HepG2 (cell line): ENCODE data around the gene YIF1B. TPM values are rescaled to one million over a fixed set of nuclear protein-coding genes. Genes with fewer than 3 reads are reported as not detected.

Experiments used
- E2F5 ChIP-seq: sonication (generic); formaldehyde crosslinking; conservative IDR thresholded peaks from 2 replicates; pipeline ENCODE4 v1.4.0; 2020; ENCODE audit warnings: missing genetic modification reagents
- HDAC1 ChIP-seq: sonication (generic); formaldehyde crosslinking; IDR thresholded peaks from 2 replicates; pipeline ENCODE4 v1.5.1; 2020; ENCODE audit warnings: mild to moderate bottlenecking, missing genetic modification reagents
- MIXL1 ChIP-seq: IDR thresholded peaks from 2 replicates; pipeline ENCODE4 v1.6.1; 2016
- NFE2L1 ChIP-seq: sonication (generic); formaldehyde crosslinking; IDR thresholded peaks from 2 replicates; pipeline ENCODE4 v1.4.0; 2020; ENCODE audit warnings: missing genetic modification reagents, mild to moderate bottlenecking, borderline replicate concordance
- NR2F2 ChIP-seq: IDR thresholded peaks from 2 replicates; pipeline ENCODE4 v1.6.1; 2012; ENCODE audit warnings: low read depth, inconsistent platforms, borderline replicate concordance
- POLR2AphosphoS2 ChIP-seq: IDR thresholded peaks from 2 replicates; pipeline ENCODE4 v1.6.1; 2011; ENCODE audit warnings: low read depth, low read length, improper control_type of control experiment
- PTBP1 ChIP-seq: fragments of 200-400 bp; formaldehyde crosslinking; IDR thresholded peaks from 2 replicates; pipeline ENCODE4 v1.6.1; 2018; ENCODE audit warnings: low read length, low read depth; ENCODE audit not compliant: poor library complexity, severe bottlenecking
- SIX4 ChIP-seq: sonication (generic); formaldehyde crosslinking; IDR thresholded peaks from 2 replicates; pipeline ENCODE4 v1.4.0; 2020; ENCODE audit warnings: missing genetic modification reagents
- TIGD3 ChIP-seq: sonication (generic); formaldehyde crosslinking; IDR thresholded peaks from 2 replicates; pipeline ENCODE4 v1.5.1; 2020; ENCODE audit warnings: mild to moderate bottlenecking, missing genetic modification reagents, borderline replicate concordance
- XRCC5 ChIP-seq: fragments of 200-400 bp; formaldehyde crosslinking; optimal IDR thresholded peaks from 2 replicates; pipeline ENCODE3; 2017; ENCODE audit warnings: mild to moderate bottlenecking, low read length
- ZNF3 ChIP-seq: IDR thresholded peaks from 2 replicates; pipeline ENCODE4 v1.7.0; 2017; ENCODE audit warnings: inconsistent platforms
- ZNF556 ChIP-seq: sonication (generic); formaldehyde crosslinking; IDR thresholded peaks from 2 replicates; pipeline ENCODE4 v1.4.0; 2020; ENCODE audit warnings: mild to moderate bottlenecking, missing genetic modification reagents, borderline replicate concordance
- ZNF570 ChIP-seq: sonication (generic); formaldehyde crosslinking; IDR thresholded peaks from 2 replicates; pipeline ENCODE4 v1.4.0; 2020; ENCODE audit warnings: mild to moderate bottlenecking, missing genetic modification reagents, borderline replicate concordance
- ZNF674 ChIP-seq: sonication (generic); formaldehyde crosslinking; IDR thresholded peaks from 2 replicates; pipeline ENCODE4 v1.5.0; 2020; ENCODE audit warnings: low read depth, mild to moderate bottlenecking, missing genetic modification reagents
- polyA plus RNA-seq, 8 experiments: library from polyadenylated mRNA; depleted of rRNA in 3 of 8; stranded (reverse) in 7 of 8; unstranded in 1 of 8; fragments of >200 nt; fragmentation: Illumina TruSeq in 4 of 8; extraction: Trizol in 4 of 8; gene quantifications; 2 replicates each; pipeline versions ENCODE4 v1.2.1 to v1.2.3, GENCODE V29; 2011 to 2016; ENCODE audit warnings: low read depth in 4 of 8, missing spikeins in 1 of 8, mixed read lengths in 1 of 8; ENCODE audit not compliant: insufficient read depth in 1 of 8
- total RNA-seq, 5 experiments: library from RNA; depleted of rRNA; stranded (reverse); fragments of >200 nt; fragmentation: Illumina TruSeq; extraction: Trizol; gene quantifications; 2 replicates each; pipeline ENCODE4 v1.2.3, GENCODE V29; 2016; ENCODE audit warnings: low read depth in 1 of 5
- TF ChIP-seq, protein P1 (sequence below): sonication (generic); formaldehyde crosslinking; IDR thresholded peaks from 2 replicates; pipeline ENCODE4 v1.4.0; 2020; ENCODE audit warnings: missing genetic modification reagents
- TF ChIP-seq, protein P2 (sequence below): sonication (generic); formaldehyde crosslinking; IDR thresholded peaks from 2 replicates; pipeline ENCODE4 v1.8.1; 2023; ENCODE audit warnings: missing genetic modification reagents, mild to moderate bottlenecking, borderline replicate concordance
- TF ChIP-seq, protein P3 (sequence below): IDR thresholded peaks from 2 replicates; pipeline ENCODE4 v1.4.0; 2020; ENCODE audit warnings: mild to moderate bottlenecking, missing genetic modification reagents
- TF ChIP-seq, protein P4 (sequence below): IDR thresholded peaks from 2 replicates; pipeline ENCODE4 v1.6.1; 2012; ENCODE audit warnings: low read depth, low read length, improper control_type of control experiment

Gene YIF1B
- total and polyA plus RNA-seq, 2 of the 13 experiments (the other 11 are each of a cell fraction or from before 2014, with no cell fraction given): 41.4 to 85.2 TPM

DNA sequence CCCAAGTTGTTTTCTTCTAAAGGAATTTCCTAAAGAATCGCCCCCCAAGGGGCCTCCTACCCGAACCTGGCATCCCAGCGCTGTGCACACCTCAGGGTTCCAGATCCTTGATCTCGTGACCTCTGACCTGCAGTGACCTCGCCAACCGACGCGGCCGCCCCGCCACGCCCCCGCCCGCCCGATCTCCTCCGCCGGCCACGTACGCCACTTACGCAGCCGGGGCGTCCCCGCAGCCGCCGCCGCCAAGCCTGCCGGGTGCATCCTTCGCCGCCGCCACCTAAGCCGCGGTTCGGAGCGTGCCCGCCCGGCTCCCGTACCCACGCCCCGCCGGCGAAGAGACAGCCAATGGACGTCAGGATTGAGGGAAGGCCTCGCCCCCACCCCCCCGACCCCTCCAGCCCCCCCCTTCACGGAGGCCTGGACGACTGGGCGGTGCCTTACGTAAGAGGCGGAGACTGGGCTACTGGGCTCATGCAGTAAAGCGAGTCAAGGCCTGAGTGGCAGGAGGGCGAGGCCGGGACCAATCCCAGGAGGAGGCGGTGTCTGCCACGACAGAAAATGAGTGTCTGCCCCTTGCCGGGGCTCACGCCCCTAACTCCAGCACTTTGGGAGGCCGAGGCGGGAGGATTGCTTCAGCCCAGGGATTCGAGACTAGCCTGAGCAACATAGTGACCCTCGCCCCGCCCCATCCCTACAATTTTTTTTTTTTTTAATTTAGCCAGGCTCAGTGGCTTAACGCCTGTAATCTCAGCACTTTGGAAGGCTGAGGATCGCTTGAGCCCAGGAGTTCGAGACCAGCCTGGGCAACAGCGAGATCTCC, at the start of gene YIF1B (continued):
- TF ChIP-seq, protein P1, sequence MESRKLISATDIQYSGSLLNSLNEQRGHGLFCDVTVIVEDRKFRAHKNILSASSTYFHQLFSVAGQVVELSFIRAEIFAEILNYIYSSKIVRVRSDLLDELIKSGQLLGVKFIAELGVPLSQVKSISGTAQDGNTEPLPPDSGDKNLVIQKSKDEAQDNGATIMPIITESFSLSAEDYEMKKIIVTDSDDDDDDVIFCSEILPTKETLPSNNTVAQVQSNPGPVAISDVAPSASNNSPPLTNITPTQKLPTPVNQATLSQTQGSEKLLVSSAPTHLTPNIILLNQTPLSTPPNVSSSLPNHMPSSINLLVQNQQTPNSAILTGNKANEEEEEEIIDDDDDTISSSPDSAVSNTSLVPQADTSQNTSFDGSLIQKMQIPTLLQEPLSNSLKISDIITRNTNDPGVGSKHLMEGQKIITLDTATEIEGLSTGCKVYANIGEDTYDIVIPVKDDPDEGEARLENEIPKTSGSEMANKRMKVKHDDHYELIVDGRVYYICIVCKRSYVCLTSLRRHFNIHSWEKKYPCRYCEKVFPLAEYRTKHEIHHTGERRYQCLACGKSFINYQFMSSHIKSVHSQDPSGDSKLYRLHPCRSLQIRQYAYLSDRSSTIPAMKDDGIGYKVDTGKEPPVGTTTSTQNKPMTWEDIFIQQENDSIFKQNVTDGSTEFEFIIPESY (CRISPR knock-in tag): no peak
- no peak for TF ChIP-seq TIGD3 (CRISPR knock-in tag)
- TF ChIP-seq SIX4 (CRISPR knock-in tag): no peak
- no peak for TF ChIP-seq ZNF674 (CRISPR knock-in tag)
- no peak for TF ChIP-seq POLR2AphosphoS2
- TF ChIP-seq NFE2L1 (CRISPR knock-in tag): no peak
- no peak for TF ChIP-seq ZNF570 (CRISPR knock-in tag)
- no peak for TF ChIP-seq MIXL1 (CRISPR knock-in tag)
- no peak for TF ChIP-seq E2F5 (CRISPR knock-in tag)
- TF ChIP-seq ZNF3 (CRISPR knock-in tag): no peak
- TF ChIP-seq, protein P2, sequence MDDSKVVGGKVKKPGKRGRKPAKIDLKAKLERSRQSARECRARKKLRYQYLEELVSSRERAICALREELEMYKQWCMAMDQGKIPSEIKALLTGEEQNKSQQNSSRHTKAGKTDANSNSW: no peak
- peak; percentile 55 for TF ChIP-seq HDAC1 (CRISPR knock-in tag)
- TF ChIP-seq XRCC5: peak; percentile 42
- TF ChIP-seq NR2F2: peak; percentile 81
- TF ChIP-seq PTBP1: no peak
- TF ChIP-seq ZNF556: no peak
- TF ChIP-seq, protein P3, sequence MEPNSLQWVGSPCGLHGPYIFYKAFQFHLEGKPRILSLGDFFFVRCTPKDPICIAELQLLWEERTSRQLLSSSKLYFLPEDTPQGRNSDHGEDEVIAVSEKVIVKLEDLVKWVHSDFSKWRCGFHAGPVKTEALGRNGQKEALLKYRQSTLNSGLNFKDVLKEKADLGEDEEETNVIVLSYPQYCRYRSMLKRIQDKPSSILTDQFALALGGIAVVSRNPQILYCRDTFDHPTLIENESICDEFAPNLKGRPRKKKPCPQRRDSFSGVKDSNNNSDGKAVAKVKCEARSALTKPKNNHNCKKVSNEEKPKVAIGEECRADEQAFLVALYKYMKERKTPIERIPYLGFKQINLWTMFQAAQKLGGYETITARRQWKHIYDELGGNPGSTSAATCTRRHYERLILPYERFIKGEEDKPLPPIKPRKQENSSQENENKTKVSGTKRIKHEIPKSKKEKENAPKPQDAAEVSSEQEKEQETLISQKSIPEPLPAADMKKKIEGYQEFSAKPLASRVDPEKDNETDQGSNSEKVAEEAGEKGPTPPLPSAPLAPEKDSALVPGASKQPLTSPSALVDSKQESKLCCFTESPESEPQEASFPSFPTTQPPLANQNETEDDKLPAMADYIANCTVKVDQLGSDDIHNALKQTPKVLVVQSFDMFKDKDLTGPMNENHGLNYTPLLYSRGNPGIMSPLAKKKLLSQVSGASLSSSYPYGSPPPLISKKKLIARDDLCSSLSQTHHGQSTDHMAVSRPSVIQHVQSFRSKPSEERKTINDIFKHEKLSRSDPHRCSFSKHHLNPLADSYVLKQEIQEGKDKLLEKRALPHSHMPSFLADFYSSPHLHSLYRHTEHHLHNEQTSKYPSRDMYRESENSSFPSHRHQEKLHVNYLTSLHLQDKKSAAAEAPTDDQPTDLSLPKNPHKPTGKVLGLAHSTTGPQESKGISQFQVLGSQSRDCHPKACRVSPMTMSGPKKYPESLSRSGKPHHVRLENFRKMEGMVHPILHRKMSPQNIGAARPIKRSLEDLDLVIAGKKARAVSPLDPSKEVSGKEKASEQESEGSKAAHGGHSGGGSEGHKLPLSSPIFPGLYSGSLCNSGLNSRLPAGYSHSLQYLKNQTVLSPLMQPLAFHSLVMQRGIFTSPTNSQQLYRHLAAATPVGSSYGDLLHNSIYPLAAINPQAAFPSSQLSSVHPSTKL (CRISPR knock-in tag): peak; percentile 29; the same call in 1 of the 2 replicates
- TF ChIP-seq, protein P4, sequence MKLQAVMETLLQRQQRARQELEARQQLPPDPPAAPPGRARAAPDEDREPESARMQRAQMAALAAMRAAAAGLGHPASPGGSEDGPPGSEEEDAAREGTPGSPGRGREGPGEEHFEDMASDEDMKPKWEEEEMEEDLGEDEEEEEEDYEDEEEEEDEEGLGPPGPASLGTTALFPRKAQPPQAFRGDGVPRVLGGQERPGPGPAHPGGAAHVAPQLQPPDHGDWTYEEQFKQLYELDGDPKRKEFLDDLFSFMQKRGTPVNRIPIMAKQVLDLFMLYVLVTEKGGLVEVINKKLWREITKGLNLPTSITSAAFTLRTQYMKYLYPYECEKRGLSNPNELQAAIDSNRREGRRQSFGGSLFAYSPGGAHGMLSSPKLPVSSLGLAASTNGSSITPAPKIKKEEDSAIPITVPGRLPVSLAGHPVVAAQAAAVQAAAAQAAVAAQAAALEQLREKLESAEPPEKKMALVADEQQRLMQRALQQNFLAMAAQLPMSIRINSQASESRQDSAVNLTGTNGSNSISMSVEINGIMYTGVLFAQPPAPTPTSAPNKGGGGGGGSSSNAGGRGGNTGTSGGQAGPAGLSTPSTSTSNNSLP: no peak
